Thymus (tissue), 11 donors: ENCODE results near the gene CCDC117. TPM values are rescaled to one million over a fixed set of nuclear protein-coding genes. Genes with fewer than 3 reads are reported as not detected.
A peak's percentile ranks its signal among the peaks of the same experiment; 100 is the strongest.
"Not testable (repeated sequence)": the region's sequence is repeated elsewhere in the genome, so short reads cannot be mapped to it uniquely, and the experiment has no call there.

Experiments used
- DNase-seq, 9 donors: peaks; one replicate each; pipeline ENCODE4 v3.0.0-alpha.2; 2013; ENCODE audit warnings: low spot score in 9 of 9, low read depth in 6 of 9, missing footprints in 1 of 9
- H3K27ac ChIP-seq, 2 donors: one replicate each; pipeline ENCODE4 v1.5.1; 2013; ENCODE audit warnings: control low read depth in 1 of 2, low read depth in 1 of 2, low read length in 1 of 2, mild to moderate bottlenecking in 1 of 2, moderate library complexity in 1 of 2
- H3K27me3 ChIP-seq, 2 donors: one replicate each; pipeline ENCODE4 v1.5.1; 2013; ENCODE audit warnings: low read length in 1 of 2; ENCODE audit not compliant: control insufficient read depth in 2 of 2, insufficient read depth in 1 of 2
- H3K36me3 ChIP-seq, 2 donors: one replicate each; pipeline ENCODE4 v1.5.1; 2013; ENCODE audit warnings: low read length in 1 of 2, mild to moderate bottlenecking in 1 of 2, moderate library complexity in 1 of 2; ENCODE audit not compliant: control insufficient read depth in 2 of 2, insufficient read depth in 2 of 2
- H3K4me1 ChIP-seq, 2 donors: one replicate each; pipeline ENCODE4 v1.5.1; 2013; ENCODE audit warnings: low read length in 2 of 2; ENCODE audit not compliant: control insufficient read depth in 2 of 2, insufficient read depth in 2 of 2
- H3K4me3 ChIP-seq, 2 donors: one replicate each; pipeline ENCODE4 v1.5.1; 2013; ENCODE audit warnings: low read length in 2 of 2, control low read depth in 1 of 2, mild to moderate bottlenecking in 1 of 2
- H3K9me3 ChIP-seq, 2 donors: one replicate each; pipeline ENCODE4 v1.5.1; 2013; ENCODE audit warnings: low read length in 1 of 2, mild to moderate bottlenecking in 1 of 2; ENCODE audit not compliant: control insufficient read depth in 2 of 2, insufficient read depth in 1 of 2
- WGBS: extraction: QIAGEN DNeasy Blood & Tissue Kit; methylation state at CpG from one replicate; pipeline ENCODE4 v1.1.7; 2013; 5-methylcytosine and 5-hydroxymethylcytosine counted together
- polyA plus RNA-seq: library from polyadenylated mRNA; stranded (reverse); fragments of 200-250 nt; gene quantifications from one replicate; pipeline ENCODE4 v1.2.3, GENCODE V29; 2013
- total RNA-seq: library from RNA; stranded (reverse); fragments of 120-200 nt; gene quantifications from one replicate; pipeline ENCODE4 v1.2.4, GENCODE V29; 2013
- donor health status: healthy.

Gene CCDC117
- total and polyA plus RNA-seq, 2 donors: 18.8 to 24.4 TPM

DNA sequence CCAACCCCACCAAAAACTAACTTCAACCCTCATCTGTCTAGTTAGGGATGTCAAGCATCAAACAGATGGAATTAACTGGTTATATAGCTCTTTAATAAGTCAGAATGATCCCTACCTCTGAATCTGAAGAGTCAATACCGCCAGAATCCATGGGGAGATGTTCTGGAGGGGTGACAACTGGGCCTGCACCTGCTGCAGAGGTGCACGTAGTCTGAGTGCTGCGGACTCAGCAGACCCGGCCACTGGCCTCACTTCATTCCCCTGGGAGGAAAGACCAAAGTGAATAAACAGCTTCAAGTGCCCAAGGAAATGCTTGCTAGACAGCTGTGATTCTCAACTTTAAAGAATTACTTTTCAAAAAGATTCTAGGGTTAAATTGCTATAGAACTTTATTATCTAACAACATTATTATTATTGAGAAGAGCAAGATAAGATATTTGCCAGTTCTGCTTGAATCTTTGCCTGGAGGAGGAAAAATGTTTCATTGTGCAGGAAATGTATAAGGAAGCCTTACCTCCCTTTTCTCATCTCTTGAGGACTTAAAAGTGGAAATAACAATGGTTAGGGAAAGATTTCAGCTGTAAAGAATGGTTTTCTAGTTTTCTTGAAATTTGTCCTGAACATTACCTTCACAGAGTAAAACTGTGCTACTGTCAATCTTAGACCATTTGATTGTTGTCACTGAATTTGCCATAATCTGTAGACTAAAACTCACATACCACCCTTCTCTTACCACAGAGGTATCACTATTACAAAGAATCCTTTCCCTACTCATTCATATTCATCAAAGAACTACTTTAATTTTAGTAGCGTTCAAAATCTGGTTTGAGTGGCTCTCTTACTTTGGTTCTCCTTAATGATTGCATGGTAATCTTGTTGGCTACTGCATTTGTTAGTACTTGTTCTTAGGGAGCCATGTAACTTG is 23.7 kb downstream of the CCDC117 start:
- no peak for DNase-seq
- H3K36me3 ChIP-seq: peaks cover 21 to 47% of the 10 kb centered on the region in 2 donors
- peaks cover 16 to 43% of the 10 kb centered on the region in 2 donors for H3K4me1 ChIP-seq
- H3K4me3 ChIP-seq: peak overlapping the region in 1 of 2 donors; percentile 11
- peak overlapping the region in 1 of 2 donors; percentile 39 for H3K27ac ChIP-seq
- no peaks in the 10 kb centered on the region for H3K9me3 ChIP-seq
- 97% methylated on average over 5 of the region's 5 CpGs for WGBS
- no peaks in the 10 kb centered on the region for H3K27me3 ChIP-seq

DNA sequence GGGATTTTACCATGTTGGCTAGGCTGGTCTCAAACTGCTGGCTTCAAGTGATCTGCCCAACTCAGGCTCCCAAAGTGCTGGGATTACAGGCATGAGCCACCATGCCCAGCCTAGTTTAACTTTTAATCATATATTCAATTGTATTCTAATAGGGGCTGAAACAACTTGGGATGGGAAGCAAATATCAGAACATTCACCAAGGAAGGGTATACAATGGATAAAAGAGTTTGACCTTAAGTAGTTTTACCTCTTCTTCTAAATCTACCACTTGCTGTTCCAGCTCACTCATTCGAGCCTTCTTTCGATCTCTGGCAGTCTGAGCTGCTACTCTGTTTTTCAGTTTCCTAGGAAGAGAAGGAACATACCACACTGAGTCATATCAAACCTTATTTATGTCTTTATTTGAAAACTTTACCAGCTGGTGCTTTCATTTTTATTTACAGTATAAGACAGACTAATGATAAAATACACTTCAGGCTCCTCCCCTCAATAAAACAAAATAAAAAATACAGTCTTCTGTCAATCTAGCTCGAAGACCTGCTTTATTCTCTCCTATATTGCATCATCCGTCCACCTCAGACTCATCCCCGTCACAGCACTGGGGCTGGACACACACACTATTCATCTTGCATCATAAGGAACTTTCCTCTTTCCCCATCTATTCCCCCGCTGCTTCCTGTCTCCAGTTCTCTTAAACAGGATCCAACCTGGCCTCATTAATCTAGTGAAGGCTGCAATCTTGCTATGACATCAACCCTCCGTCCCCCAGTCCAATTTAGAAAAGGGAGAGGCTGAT is 26.5 kb downstream of the CCDC117 start:
- 3% methylated on average over 7 of the region's 7 CpGs for WGBS
- Histone ChIP-seq H3K4me3 (peak overlapping the region; percentile 68 to 93), H3K27ac (peak overlapping the region; percentile 87 to 90), H3K36me3 (peaks cover 20 to 40% of the 10 kb centered on the region in 2 donors), H3K4me1 (peaks cover 15 to 50% of the 10 kb centered on the region in 2 donors), H3K27me3 (no peaks in the 10 kb centered on the region), H3K9me3 (no peaks in the 10 kb centered on the region)
- peak in 1 of 9 donors; percentile 56 for DNase-seq

DNA sequence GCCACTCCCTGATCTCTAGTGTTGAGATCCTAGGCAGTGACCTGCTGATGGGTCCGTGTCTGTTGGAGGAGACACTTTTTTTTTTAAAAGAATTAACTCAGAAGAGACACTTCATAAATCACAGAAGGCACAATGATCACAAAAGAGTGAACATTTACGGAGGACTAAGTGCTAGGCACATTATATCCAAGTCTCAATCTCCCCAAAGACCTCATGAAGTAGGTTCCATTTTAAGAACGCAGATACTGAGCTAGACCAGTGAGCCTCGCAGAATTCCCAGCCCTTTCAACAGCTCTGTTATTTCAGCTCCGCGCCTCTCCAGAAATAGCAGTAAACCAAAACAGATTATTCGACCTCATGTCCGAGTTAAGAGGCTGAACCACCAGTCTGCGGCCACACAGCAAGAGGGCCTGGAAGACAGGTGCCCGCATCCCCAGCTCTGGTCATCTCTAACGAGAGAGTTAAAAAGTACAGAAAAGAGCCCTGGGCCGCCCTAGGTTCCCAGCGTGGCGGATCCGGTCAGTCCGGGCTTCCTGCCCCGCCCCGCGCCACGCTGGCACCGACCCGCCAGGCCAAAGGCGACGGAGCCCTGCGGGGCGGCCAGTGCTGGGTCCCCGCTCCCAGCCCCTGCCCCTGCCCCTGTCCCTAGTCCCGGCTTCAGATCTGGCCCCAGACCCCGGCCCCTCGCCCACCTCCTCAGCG is 27.3 kb downstream of the CCDC117 start:
- under 1% methylated on average over 31 of the region's 31 CpGs for WGBS
- Histone ChIP-seq H3K36me3 (peaks cover 14 to 33% of the 10 kb centered on the region in 2 donors), H3K4me3 (peak overlapping the region; percentile 68 to 93), H3K4me1 (peaks cover 18 to 50% of the 10 kb centered on the region in 2 donors), H3K27ac (peak overlapping the region; percentile 87 to 90), H3K9me3 (no peaks in the 10 kb centered on the region), H3K27me3 (no peaks in the 10 kb centered on the region)
- peak in 1 of 9 donors; percentile 57 for DNase-seq

DNA sequence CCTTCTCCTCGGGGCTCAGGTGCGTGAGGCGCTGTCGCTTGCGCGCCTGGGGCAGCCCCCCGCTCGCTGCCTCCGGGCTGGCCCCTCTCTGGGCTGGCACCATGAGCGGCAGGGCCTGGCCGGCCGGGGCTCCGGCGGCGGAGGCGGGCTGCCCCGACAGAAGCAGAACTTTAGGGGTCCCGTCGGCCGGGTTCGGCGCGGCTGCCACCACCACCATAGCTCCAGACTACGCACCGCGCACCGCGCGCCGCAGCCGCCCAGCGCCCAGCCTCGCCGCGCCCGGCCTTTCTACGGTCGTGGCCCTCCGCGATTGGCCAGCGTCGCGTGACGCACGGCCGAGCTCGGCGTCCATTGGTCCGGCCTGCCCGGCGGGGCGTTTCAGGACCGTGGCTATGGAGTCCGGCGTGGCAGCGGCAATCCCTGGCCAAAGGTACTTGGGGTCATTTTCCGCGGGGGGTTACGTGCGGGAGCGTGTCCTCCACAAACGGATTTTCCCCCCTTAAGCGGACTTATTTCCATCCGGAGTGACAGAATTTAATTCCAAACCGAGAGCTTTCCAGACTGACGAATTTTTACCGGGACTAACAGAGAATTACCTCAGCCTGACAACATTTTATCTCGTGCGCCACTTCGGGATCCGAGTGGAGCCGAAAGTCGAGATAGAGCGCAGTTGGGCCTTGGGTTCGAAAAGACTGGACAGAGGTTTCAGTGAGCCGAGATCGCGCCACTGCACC is 28.0 kb downstream of the CCDC117 start, which contains the start of gene XBP1:
TSS of gene XBP1 (minus strand) at position 262 of the 734 bp plus-strand sequence.
- peak in 7 of 9 donors; percentile 82 to 94 (median 88) for DNase-seq
- Histone ChIP-seq H3K4me1 (peaks cover 18 to 45% of the 10 kb centered on the region in 2 donors), H3K4me3 (peak within 1 kb of the TSS; percentile 68 to 93), H3K9me3 (no peaks in the 10 kb centered on the region), H3K36me3 (peaks cover 9 to 26% of the 10 kb centered on the region in 2 donors), H3K27ac (peak within 1 kb of the TSS; percentile 87 to 90), H3K27me3 (no peaks in the 10 kb centered on the region)
- WGBS: under 1% methylated on average over 78 of the region's 78 CpGs

DNA sequence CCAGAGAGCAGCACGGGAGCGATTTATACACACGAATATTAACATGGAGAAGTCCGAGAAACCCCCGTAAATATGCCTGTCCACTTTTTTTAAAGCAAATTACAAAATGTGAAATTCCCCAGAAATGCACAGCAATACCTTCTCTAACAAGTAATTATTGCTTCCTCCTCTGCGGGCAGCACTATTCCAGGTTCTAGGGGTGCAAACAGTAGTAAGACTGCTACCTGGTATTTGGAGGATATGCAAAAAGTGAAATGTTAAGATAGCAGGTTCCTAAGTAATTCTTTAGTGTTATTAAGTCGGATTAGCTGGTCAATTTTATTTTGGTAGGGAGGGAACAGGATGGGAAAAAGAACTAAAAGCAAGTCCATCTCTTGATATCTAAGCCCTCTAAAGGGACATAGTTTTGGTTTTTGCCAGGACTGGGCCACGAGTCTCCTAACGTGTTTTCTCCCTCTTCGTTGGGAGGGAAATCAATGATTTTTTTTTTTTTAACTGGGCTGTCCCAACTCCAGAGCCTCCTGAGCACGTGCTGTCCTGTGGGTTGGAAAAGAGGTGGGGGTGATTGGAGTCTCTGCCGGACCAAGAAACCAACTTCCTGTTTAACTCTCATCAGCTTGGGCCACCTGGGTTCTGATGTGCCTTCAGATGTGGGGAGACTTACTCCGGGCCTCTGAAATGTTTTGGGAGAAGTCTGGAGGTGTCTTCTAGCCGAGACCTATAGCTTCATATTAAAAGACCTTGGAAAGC is 29.5 kb downstream of the CCDC117 start:
- Histone ChIP-seq H3K27ac (peak overlapping the region; percentile 64 to 90), H3K9me3 (no peaks in the 10 kb centered on the region), H3K36me3 (peaks cover 0 to 10% of the 10 kb centered on the region in 2 donors), H3K27me3 (no peaks in the 10 kb centered on the region), H3K4me1 (peaks cover 13 to 39% of the 10 kb centered on the region in 2 donors), H3K4me3 (peak overlapping the region; percentile 68 to 93)
- DNase-seq: peak in 2 of 9 donors; percentile 42 to 77
- 6% methylated on average over 14 of the region's 14 CpGs for WGBS

DNA sequence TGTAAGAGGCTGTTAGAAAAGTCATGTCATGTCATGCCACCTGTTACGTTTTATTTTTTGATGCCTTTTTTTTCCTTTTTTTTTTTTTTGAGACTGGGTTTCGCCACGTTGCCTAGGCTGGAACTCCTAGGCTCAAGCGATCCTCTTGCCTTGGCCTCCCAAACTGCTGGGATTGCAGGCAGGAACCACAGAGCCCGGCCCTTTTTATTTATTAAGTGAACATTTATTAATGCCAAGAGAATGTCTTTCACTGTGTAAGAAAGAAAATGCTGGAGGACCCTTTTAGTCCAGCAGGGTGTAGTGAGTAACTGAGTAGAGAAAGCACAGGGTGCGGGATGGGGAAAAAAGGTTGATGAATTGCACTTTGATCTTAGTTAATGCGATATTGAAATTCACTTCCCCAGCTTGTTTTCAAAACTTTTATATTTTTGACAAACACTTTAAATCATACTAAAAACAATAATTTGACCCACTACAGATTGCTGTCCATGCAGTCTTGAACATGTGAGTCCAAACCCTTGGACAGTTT is 30.2 kb downstream of the CCDC117 start:
- Histone ChIP-seq H3K27ac (peak overlapping the region; percentile 61 to 90), H3K4me3 (peak overlapping the region; percentile 68 to 93), H3K27me3 (no peaks in the 10 kb centered on the region), H3K9me3 (no peaks in the 10 kb centered on the region), H3K4me1 (peaks cover 11 to 35% of the 10 kb centered on the region in 2 donors), H3K36me3 (peaks cover 0 to 4% of the 10 kb centered on the region in 2 donors)
- peak in 1 of 9 donors; percentile 71 for DNase-seq
- 12% methylated on average over 7 of the region's 7 CpGs for WGBS

DNA sequence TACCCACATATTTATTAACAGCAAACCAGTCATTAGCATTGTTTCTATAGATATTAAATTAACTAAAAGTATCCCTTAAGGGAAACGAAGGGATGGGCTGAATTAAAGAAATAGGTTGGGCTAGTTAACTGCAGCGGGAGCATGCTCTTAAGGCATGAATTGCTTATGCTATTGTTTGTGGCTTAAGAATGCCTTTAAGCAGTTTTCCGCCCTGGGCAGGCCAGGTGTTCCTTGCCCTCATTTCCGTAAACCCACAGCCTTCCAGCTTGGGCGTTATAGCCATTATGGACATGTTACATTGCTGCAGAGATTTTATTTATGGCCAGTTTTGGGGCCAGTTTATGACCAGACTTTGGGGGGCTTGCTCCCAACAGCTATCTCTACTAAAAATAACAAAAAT is 32.9 kb downstream of the CCDC117 start:
- not testable (repeated sequence) for H3K4me3 ChIP-seq, H3K27ac ChIP-seq, H3K27me3 ChIP-seq, H3K9me3 ChIP-seq, H3K36me3 ChIP-seq, DNase-seq
- H3K4me1 ChIP-seq: peaks cover 24 to 45% of the 10 kb centered on the region in 2 donors
- 91% methylated on average over 5 of the region's 5 CpGs for WGBS
